WTC11 (cell line): ENCODE results near the gene TRAPPC4. TPM values are rescaled to one million over a fixed set of nuclear protein-coding genes. Genes with fewer than 3 reads are reported as not detected.

Experiments used
- ATAC-seq: fragments of 200-7000 bp; cut with Tn5 transposase; 2 replicates; pipeline ENCODE4 v1.10.0; 2021; ENCODE audit warnings: mild to moderate bottlenecking, moderate library complexity
- CTCF ChIA-PET: fragments of 300-600 bp; sonication (Branson Sonifier 250); formaldehyde crosslinking; loops from one replicate; lab custom pipeline; 2021; ENCODE audit warnings: antibody characterized with exemption; lab: Charles Lee
- POLR2A ChIA-PET: fragments of 350-600 bp; sonication (Branson Sonifier 250); formaldehyde crosslinking; loops from one replicate; lab custom pipeline; 2021; ENCODE audit warnings: antibody characterized with exemption; lab: Charles Lee
- DNase-seq: peaks from one replicate; pipeline ENCODE4 v3.0.0; 2021; ENCODE audit warnings: low spot score
- H3K27ac Mint-ChIP-seq: 2 replicates; pipeline ENCODE4 v1.8.0; 2021; ENCODE audit warnings: mixed read lengths
- H3K27me3 Mint-ChIP-seq: 2 replicates; pipeline ENCODE4 v1.8.0; 2021; ENCODE audit warnings: low read depth, mild to moderate bottlenecking, moderate library complexity, mixed read lengths
- H3K36me3 Mint-ChIP-seq: 2 replicates; pipeline ENCODE4 v1.8.0; 2021; ENCODE audit warnings: mixed read lengths
- H3K4me1 Mint-ChIP-seq: 2 replicates; pipeline ENCODE4 v1.8.0; 2022; ENCODE audit warnings: mixed read lengths
- H3K4me3 Mint-ChIP-seq: 2 replicates; pipeline ENCODE4 v1.8.0; 2021; ENCODE audit warnings: mild to moderate bottlenecking, moderate library complexity, mixed read lengths
- H3K9me3 Mint-ChIP-seq: 2 replicates; pipeline ENCODE4 v1.8.0; 2021; ENCODE audit warnings: mixed read lengths
- CREB1 ChIP-seq: sonication (generic); formaldehyde crosslinking; IDR thresholded peaks from 2 replicates; pipeline ENCODE4 v1.8.0; 2023; ENCODE audit warnings: mild to moderate bottlenecking, missing genetic modification reagents
- EMX1 ChIP-seq: fragments of 250-450 bp; sonication (Bioruptor Pico); IDR thresholded peaks from 2 replicates; pipeline ENCODE4 v1.8.0; 2021; ENCODE audit warnings: mild to moderate bottlenecking
- ETV6 ChIP-seq: sonication (generic); formaldehyde crosslinking; IDR thresholded peaks from 2 replicates; pipeline ENCODE4 v1.8.1; 2022; ENCODE audit warnings: mild to moderate bottlenecking, missing genetic modification reagents
- FOXK1 ChIP-seq: sonication (generic); formaldehyde crosslinking; IDR thresholded peaks from 2 replicates; pipeline ENCODE4 v1.8.0; 2022; ENCODE audit warnings: mild to moderate bottlenecking, moderate library complexity, missing genetic modification reagents
- JUN ChIP-seq: sonication (generic); formaldehyde crosslinking; IDR thresholded peaks from 2 replicates; pipeline ENCODE4 v1.8.0; 2023; ENCODE audit warnings: mild to moderate bottlenecking, missing genetic modification reagents
- NFYB ChIP-seq: sonication (generic); formaldehyde crosslinking; conservative IDR thresholded peaks from 2 replicates; pipeline ENCODE4 v1.8.0; 2022; ENCODE audit warnings: low read depth, missing genetic modification reagents
- NR3C1 ChIP-seq: sonication (generic); formaldehyde crosslinking; conservative IDR thresholded peaks from 2 replicates; pipeline ENCODE4 v1.8.1; 2023; ENCODE audit warnings: low read depth, mild to moderate bottlenecking, missing genetic modification reagents
- PRRX2 ChIP-seq: fragments of 250-450 bp; sonication (Bioruptor Pico); IDR thresholded peaks from 2 replicates; pipeline ENCODE4 v1.8.0; 2021; ENCODE audit warnings: mild to moderate bottlenecking
- RORB ChIP-seq: fragments of 250-450 bp; sonication (Bioruptor Pico); IDR thresholded peaks from 2 replicates; pipeline ENCODE4 v1.9.0; 2021; ENCODE audit warnings: mild to moderate bottlenecking
- SMAD4 ChIP-seq: sonication (generic); formaldehyde crosslinking; IDR thresholded peaks from 2 replicates; pipeline ENCODE4 v1.8.0; 2022; ENCODE audit warnings: mild to moderate bottlenecking, missing genetic modification reagents
- SOX15 ChIP-seq: fragments of 250-450 bp; sonication (Bioruptor Pico); IDR thresholded peaks from 2 replicates; pipeline ENCODE4 v1.9.0; 2021; ENCODE audit warnings: mild to moderate bottlenecking
- TEAD1 ChIP-seq: sonication (generic); formaldehyde crosslinking; IDR thresholded peaks from 2 replicates; pipeline ENCODE4 v1.8.0; 2022; ENCODE audit warnings: mild to moderate bottlenecking, missing genetic modification reagents
- TEAD4 ChIP-seq: sonication (generic); formaldehyde crosslinking; IDR thresholded peaks from 2 replicates; pipeline ENCODE4 v1.8.0; 2022; ENCODE audit warnings: mild to moderate bottlenecking, missing genetic modification reagents
- TP53 ChIP-seq: sonication (generic); formaldehyde crosslinking; IDR thresholded peaks from 2 replicates; pipeline ENCODE4 v1.8.1; 2023; ENCODE audit warnings: mild to moderate bottlenecking, missing genetic modification reagents
- ZBTB21 ChIP-seq: sonication (generic); formaldehyde crosslinking; IDR thresholded peaks from 2 replicates; pipeline ENCODE4 v1.8.1; 2023; ENCODE audit warnings: mild to moderate bottlenecking, missing genetic modification reagents, borderline replicate concordance
- ZNF121 ChIP-seq: sonication (generic); formaldehyde crosslinking; IDR thresholded peaks from 2 replicates; pipeline ENCODE4 v1.8.0; 2023; ENCODE audit warnings: missing genetic modification reagents
- ZNF317 ChIP-seq: sonication (generic); formaldehyde crosslinking; IDR thresholded peaks from 2 replicates; pipeline ENCODE4 v1.8.1; 2023; ENCODE audit warnings: low read depth, mild to moderate bottlenecking, moderate library complexity, missing genetic modification reagents, borderline replicate concordance
- ZNF396 ChIP-seq: fragments of 250-450 bp; sonication (Bioruptor Pico); IDR thresholded peaks from 2 replicates; pipeline ENCODE4 v1.8.0; 2021; ENCODE audit warnings: mild to moderate bottlenecking, moderate library complexity, borderline replicate concordance
- ZNF416 ChIP-seq: fragments of 250-450 bp; sonication (Bioruptor Pico); IDR thresholded peaks from 2 replicates; pipeline ENCODE4 v1.9.0; 2021; ENCODE audit warnings: mild to moderate bottlenecking, inconsistent platforms
- ZNF671 ChIP-seq: fragments of 250-450 bp; sonication (Bioruptor Pico); IDR thresholded peaks from 2 replicates; pipeline ENCODE4 v1.8.0; 2021; ENCODE audit warnings: mild to moderate bottlenecking
- total RNA-seq: library from RNA; stranded (reverse); gene quantifications from 3 replicates; pipeline ENCODE4 v1.2.3, GENCODE V29; 2021
- TF ChIP-seq, protein P1 (sequence below): sonication (generic); formaldehyde crosslinking; IDR thresholded peaks from 2 replicates; pipeline ENCODE4 v1.8.0; 2023; ENCODE audit warnings: mild to moderate bottlenecking, missing genetic modification reagents
- TF ChIP-seq, protein P2 (sequence below): sonication (generic); formaldehyde crosslinking; IDR thresholded peaks from 2 replicates; pipeline ENCODE4 v1.8.1; 2023; ENCODE audit warnings: mild to moderate bottlenecking, missing genetic modification reagents, moderate library complexity
- TF ChIP-seq, protein P3 (sequence below): sonication (generic); formaldehyde crosslinking; conservative IDR thresholded peaks from 2 replicates; pipeline ENCODE4 v1.8.1; 2023; ENCODE audit warnings: mild to moderate bottlenecking, low read depth, missing genetic modification reagents, moderate library complexity
- TF ChIP-seq, protein P4 (sequence below): sonication (generic); formaldehyde crosslinking; IDR thresholded peaks from 2 replicates; pipeline ENCODE4 v1.8.1; 2022; ENCODE audit warnings: mild to moderate bottlenecking, missing genetic modification reagents, moderate library complexity, borderline replicate concordance

The TRAPPC4 gene
- total RNA-seq, 1 experiment from 2014 or later: 75.7 TPM

DNA sequence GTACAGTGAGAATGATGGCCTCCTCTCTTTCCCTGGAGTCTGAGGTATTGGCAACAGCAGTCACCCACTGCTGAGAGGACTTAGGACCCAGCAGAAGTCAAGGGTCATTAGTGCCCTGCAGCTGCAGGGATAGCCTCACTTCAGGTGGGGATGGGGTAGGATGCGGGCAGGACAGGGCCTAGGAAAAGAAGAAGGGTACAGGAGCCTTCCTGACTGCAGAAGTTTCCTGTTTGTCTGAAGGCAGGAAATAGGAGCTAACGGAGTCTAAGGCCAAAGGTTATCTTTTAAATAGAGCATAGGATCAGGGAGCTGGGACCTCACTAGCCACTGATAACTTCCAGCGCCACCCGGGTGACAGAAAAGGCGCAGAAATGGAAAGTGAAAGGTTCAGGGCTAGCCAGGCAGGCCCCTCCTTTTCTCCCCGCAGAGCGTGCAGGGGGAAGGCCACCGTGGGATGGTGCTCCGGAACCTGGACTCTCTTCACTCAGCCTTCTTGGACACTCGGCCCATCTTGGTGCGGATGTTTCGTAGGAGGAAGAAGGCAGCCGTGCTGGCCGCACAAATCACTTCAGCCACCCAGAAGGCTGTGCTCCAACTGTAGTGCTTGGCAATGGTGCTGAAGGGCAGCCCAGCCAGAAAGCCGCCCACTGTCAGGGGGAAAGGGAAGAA is 6.0 kb downstream of the TRAPPC4 start:
- H3K27ac Mint-ChIP-seq: no peak overlapping the region

DNA sequence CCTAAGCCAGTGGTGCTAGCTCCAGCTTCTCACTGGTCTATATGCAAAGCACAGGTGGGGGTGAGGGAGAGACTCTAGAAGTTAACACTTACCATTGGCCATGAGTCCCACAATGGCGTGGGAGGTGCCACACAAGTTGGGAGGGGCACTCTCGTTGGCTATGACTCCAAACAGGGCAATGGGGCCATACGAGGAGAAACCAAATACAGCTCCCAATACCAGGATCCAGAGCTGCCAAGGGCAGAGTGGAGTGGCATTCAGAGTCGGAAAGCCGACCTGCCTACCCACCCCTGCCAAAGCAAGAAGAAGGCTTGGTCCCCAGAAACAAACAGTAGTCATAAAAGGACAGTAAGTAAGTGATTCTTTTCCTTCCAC is 6.5 kb downstream of the TRAPPC4 start:
- H3K9me3 Mint-ChIP-seq: no peaks in the 10 kb centered on the region
- CTCF ChIA-PET: interaction anchor here (0.5 kb wide), 1 partner anchor 11 kb away, joined by 6 read pairs; no protein-coding TSS in a partner anchor
- H3K4me1 Mint-ChIP-seq: peaks cover 19% of the 10 kb centered on the region
- no peaks in the 10 kb centered on the region for H3K27me3 Mint-ChIP-seq
- POLR2A ChIA-PET: no interaction called here
- peaks cover 56% of the 10 kb centered on the region for H3K36me3 Mint-ChIP-seq
- 0 out of 2 replicates have a peak overlapping the region, but pooled peaks have one; percentile 70 for H3K27ac Mint-ChIP-seq
- H3K4me3 Mint-ChIP-seq: no peak overlapping the region
- DNase-seq (no peak), ATAC-seq (peak; percentile 22)
- TF ChIP-seq RORB (CRISPR knock-in tag) (no peak), TEAD4 (no peak), ZNF121 (no peak), ETV6 (CRISPR knock-in tag) (no peak), SMAD4 (CRISPR knock-in tag) (no peak), NFYB (CRISPR knock-in tag) (no peak), TEAD1 (CRISPR knock-in tag) (no peak), ZNF396 (CRISPR knock-in tag) (no peak), ZBTB21 (CRISPR knock-in tag) (no peak), TP53 (CRISPR knock-in tag) (no peak), ZNF671 (no peak)
- TF ChIP-seq, protein P1, sequence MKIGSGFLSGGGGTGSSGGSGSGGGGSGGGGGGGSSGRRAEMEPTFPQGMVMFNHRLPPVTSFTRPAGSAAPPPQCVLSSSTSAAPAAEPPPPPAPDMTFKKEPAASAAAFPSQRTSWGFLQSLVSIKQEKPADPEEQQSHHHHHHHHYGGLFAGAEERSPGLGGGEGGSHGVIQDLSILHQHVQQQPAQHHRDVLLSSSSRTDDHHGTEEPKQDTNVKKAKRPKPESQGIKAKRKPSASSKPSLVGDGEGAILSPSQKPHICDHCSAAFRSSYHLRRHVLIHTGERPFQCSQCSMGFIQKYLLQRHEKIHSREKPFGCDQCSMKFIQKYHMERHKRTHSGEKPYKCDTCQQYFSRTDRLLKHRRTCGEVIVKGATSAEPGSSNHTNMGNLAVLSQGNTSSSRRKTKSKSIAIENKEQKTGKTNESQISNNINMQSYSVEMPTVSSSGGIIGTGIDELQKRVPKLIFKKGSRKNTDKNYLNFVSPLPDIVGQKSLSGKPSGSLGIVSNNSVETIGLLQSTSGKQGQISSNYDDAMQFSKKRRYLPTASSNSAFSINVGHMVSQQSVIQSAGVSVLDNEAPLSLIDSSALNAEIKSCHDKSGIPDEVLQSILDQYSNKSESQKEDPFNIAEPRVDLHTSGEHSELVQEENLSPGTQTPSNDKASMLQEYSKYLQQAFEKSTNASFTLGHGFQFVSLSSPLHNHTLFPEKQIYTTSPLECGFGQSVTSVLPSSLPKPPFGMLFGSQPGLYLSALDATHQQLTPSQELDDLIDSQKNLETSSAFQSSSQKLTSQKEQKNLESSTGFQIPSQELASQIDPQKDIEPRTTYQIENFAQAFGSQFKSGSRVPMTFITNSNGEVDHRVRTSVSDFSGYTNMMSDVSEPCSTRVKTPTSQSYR (CRISPR knock-in tag): no peak
- TF ChIP-seq, all 79 proteins: peak for 0

More for the DNA sequence above, 6.0 kb downstream of the TRAPPC4 start:
- Mint-ChIP-seq H3K9me3 (no peaks in the 10 kb centered on the region), H3K27me3 (no peaks in the 10 kb centered on the region), H3K4me3 (no peak overlapping the region), H3K4me1 (peaks cover 20% of the 10 kb centered on the region), H3K36me3 (peaks cover 60% of the 10 kb centered on the region)
- TF ChIP-seq CREB1 (CRISPR knock-in tag) (no peak), ZNF671 (no peak), ZNF416 (CRISPR knock-in tag) (no peak), NFYB (CRISPR knock-in tag) (no peak), ZNF317 (CRISPR knock-in tag) (no peak), SOX15 (CRISPR knock-in tag) (no peak), ZNF121 (no peak), JUN (CRISPR knock-in tag) (no peak), PRRX2 (no peak), NR3C1 (CRISPR knock-in tag) (no peak), TEAD4 (no peak), EMX1 (no peak), FOXK1 (CRISPR knock-in tag) (no peak)
- TF ChIP-seq, protein P2, sequence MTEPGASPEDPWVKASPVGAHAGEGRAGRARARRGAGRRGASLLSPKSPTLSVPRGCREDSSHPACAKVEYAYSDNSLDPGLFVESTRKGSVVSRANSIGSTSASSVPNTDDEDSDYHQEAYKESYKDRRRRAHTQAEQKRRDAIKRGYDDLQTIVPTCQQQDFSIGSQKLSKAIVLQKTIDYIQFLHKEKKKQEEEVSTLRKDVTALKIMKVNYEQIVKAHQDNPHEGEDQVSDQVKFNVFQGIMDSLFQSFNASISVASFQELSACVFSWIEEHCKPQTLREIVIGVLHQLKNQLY (CRISPR knock-in tag): no peak
- TF ChIP-seq, protein P3, sequence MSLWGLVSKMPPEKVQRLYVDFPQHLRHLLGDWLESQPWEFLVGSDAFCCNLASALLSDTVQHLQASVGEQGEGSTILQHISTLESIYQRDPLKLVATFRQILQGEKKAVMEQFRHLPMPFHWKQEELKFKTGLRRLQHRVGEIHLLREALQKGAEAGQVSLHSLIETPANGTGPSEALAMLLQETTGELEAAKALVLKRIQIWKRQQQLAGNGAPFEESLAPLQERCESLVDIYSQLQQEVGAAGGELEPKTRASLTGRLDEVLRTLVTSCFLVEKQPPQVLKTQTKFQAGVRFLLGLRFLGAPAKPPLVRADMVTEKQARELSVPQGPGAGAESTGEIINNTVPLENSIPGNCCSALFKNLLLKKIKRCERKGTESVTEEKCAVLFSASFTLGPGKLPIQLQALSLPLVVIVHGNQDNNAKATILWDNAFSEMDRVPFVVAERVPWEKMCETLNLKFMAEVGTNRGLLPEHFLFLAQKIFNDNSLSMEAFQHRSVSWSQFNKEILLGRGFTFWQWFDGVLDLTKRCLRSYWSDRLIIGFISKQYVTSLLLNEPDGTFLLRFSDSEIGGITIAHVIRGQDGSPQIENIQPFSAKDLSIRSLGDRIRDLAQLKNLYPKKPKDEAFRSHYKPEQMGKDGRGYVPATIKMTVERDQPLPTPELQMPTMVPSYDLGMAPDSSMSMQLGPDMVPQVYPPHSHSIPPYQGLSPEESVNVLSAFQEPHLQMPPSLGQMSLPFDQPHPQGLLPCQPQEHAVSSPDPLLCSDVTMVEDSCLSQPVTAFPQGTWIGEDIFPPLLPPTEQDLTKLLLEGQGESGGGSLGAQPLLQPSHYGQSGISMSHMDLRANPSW (CRISPR knock-in tag): no peak
- TF ChIP-seq, protein P4, sequence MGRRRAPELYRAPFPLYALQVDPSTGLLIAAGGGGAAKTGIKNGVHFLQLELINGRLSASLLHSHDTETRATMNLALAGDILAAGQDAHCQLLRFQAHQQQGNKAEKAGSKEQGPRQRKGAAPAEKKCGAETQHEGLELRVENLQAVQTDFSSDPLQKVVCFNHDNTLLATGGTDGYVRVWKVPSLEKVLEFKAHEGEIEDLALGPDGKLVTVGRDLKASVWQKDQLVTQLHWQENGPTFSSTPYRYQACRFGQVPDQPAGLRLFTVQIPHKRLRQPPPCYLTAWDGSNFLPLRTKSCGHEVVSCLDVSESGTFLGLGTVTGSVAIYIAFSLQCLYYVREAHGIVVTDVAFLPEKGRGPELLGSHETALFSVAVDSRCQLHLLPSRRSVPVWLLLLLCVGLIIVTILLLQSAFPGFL: no peak
- CTCF ChIA-PET: interaction anchor here (0.5 to 0.7 kb wide), 3 partner anchors 11 to 120 kb away, joined by 3 to 6 read pairs (median 3); no protein-coding TSS in a partner anchor
- ATAC-seq (peak; percentile 11; the same call in 1 of the 2 replicates), DNase-seq (no peak)
- POLR2A ChIA-PET: no interaction called here
